GM19023 (cell line): Measurements from ENCODE around the gene KLF16.

Experiments used
- ATAC-seq: cut with Tn5 transposase; IDR thresholded peaks from one replicate; pipeline ENCODE4 v1.9.1; 2021; ENCODE audit warnings: mild to moderate bottlenecking, moderate library complexity; ENCODE audit not compliant: unreplicated experiment

Gene KLF16

DNA sequence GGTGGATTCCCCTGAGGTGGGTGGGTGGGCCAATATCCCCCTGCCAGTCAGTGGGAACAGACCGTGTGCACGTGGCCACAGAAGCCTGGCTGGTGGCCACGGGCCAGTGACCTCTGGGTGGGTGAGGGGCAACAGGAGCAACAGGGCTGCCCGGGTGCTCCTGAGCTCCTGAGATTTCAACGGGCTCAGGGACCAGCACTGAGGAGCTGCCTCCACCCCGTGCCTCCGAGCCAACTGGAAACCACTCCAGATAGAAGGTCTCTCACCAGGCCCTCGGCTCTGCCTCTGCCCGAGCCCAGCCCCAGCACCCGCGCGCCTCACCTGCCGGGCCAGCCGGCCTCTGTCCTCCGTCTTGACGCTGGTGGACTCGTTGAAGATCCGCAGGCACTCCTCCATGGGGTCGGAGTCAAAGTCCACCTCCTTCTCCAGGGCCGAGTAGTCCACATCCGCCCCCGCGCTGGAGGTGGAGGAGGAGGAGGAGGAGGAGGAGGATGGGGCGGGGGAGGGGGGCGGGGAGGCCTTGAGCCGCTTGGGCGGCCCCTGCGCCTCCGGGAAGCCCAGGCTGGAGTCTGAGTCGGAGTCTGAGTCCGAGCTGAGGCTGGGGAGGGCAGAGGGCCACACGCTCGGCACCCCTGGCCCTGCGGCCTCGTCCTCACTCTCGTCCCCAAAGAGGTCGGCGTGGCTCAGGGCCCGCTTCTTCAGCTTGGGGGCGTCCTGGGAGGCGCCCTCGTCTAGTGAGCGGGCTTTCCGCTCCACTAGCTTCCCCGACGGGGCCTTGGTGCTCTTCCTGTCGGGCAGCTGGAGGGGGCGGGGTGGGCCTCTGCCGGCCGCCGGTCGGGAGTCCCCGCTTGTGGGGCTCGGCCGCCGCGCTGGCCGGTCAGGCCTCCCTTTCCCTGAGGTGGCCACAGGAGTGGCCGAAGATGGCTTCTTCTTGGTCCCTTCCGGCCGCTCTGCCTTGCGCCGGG lies 36.5 kb downstream of the KLF16 start:
- no peak for ATAC-seq

DNA sequence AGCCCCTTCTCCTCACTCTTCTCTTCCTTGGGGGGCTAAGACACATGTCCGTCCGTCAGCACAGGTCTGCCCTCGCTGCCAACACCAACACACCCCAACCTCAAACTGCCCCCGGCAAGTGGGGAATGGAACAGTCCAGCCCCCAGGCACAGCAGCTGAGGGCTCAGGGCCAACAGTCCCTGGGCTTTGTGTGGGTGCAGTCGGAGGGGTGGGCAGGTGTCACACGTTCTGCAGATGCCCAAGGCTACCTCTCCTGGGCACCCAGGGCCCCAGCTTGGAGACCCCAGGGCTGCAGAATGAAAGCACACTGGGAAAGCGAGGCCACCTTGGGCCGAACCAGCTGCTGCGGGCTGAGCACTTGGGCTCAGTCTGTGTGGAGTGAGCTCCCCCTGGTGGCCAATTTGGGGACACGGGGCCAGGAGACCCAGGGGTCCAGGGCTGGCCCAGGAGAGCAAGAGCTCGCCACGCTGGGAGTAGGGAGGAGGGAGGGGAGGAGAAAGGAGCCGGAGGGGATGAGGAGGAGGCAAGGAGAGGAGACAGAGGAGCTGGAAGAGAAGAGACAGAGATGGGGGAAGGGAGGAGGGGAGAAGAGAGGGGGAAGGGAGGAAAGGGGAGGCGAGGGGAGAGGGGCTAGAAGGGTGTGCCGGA lies 37.3 kb downstream of the KLF16 start:
- no peak for ATAC-seq

- no peak for ATAC-seq
Measured at GRCh38 chr19:1824252-1824622, 39.1 kb downstream of the KLF16 start.

DNA sequence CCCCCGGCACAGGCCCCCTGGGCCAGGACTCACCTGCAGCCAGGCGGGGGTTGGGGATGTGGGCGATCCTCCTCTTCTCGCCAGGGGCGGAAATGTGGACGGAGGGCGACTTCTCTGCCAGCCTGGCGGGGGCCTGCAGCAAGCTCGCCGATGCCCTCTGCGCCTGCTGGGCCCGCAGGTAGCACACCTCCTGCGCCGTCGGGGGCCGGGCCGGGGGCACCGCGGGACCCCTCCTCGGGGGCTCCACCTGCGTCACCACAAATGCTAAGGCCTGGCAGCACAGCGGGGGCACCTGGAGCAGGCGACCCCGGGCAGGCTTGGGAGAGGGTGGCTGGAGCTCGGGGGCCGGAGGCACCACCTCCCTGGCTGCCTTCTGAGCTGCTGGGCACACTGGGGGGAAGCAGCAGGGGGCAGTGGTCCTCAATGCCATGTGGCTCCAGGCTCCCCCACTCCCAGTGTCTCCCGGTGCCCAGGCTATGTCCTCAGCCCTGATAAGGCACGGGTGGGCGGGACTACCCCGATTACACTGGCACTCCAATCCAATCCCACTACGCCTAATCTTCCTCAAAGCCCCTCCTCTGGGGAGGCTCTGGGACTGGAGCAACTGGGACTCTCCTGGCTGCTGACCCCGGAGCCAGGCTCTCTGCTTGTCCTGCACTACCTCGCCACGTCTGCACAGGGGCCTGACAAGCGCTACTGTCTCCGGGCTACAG lies 39.7 kb downstream of the KLF16 start:
- ATAC-seq = no peak

DNA sequence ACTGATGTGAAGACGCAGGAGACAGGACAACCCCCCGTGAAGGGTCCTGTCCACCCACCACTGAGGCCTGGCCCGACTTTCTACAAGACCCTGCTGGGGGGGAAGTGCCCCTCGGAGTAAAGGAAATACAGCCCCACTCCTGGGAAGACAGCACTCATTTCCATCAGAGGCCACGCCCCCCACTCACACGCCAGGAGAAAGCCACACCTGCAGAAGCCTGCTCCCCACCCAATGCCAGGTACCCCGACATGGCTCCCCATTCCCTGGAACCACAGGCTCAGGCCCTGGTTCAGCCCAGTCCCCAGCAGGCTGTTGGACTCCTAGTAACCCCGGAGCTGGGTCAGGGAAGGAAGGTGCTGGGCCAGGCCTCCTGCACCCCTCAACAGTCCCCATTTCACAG lies 40.4 kb downstream of the KLF16 start:
- ATAC-seq = no peak

- no peak for ATAC-seq
Measured at GRCh38 chr19:1822210-1822609, 41.2 kb downstream of the KLF16 start.

DNA sequence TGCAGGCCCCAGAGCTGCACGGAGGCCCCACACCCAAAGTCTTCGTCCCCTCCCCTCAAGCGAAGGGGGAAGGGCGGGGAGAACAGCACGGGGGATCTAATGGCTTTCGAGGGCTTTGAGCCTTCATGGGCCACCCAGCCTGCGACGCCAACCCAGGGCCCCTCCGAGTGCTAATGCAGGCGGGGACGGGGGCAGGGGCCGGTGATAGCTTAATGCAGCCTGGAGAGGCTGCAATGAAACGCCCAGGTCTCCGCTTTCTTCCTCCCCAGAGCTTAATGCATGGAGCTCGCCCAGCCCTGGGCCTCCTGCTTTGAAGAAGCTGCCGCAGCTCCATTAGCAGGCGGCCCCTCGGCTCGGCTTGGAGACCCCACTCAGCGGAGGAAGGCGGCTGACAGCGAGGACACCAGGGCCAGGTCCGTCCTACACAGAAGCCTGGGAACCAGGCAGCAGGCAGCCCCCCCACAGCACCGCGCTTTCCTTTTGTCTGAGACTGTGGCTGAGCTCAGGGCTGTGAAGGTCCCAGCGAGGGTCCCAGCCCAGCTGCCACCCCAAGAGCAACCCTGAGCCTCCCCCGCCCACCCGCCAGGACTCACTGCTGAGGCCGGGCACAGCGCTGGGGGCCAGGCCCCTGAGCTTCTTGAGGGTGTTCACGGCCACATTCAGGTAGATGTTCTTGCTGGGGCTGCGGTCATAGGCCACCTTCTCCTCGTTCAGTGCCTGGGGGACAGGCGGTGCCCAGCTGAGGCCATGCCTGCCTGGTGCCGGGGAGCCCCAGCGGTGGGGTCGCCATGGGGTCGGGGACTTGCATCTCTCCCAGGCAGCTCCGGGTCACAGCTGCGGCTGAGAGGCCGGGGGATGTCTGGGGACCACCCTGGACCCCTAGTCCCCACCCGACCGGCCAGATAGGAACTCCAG lies 43.8 kb downstream of the KLF16 start:
- no peak for ATAC-seq

DNA sequence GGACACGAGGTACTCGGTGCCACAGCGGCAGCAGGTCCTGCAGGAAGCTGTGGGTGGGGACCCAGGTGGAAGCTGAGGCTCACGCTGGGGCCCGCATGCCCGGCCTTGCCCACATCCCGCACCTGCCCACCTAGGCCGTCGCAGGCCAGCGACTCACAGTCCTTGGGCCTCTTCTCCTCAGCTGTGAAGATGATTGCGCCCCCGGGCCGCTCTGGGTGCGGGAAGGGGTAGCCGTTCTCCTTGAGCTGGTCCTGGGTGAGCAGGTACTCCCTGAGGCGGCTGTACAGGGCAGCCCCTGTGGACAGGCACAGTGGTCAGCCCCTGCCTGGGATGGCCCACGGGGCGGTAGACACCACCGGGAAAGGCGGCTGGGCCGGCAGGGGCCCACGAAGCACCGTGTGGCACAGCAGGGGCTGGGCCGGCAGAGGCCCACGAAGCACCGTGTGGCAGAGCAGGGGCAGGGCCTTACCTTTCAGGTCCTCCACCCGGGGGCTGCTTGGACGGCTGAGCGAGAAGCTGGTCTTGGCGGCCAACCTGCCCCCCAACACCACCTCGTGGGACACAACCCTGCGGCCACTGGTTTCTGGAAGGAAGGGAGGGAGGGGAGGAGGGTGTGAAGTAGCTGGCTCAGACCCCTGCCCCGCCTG lies 44.7 kb downstream of the KLF16 start:
- no peak for ATAC-seq

DNA sequence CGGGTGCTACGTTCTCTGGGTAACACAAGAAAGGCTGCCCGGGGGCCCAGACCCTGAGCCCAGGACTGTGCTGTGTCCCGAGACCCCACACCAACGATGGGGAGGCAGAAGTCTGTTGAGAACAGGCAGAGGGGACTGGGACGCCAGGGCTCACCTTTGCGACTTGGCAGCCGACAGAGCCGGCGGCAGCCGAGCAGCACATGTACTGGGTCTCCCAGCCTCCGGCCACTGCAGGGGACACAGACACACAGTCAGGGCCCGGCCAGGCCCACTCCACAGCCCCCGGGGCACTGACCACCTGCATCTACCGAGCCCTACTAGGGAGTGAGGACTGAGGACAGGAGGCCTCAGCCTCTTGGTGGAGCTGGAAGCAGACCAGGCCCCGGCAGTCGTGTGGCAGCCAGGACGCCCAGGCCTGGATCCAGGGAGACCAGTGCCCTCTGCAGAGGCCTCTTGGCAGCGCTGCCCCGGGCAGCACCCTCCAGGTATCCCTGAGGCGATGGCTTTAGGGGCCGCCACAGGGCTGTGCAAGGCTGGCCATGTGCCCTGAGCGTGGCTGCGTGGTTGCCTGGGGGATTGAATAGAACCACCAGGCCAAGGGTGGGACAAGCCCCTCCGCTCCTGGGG lies 45.7 kb downstream of the KLF16 start:
- ATAC-seq = no peak

GRCh38 chr19:1816530-1817298 lies 46.7 kb downstream of the KLF16 start:
- ATAC-seq = no peak

DNA sequence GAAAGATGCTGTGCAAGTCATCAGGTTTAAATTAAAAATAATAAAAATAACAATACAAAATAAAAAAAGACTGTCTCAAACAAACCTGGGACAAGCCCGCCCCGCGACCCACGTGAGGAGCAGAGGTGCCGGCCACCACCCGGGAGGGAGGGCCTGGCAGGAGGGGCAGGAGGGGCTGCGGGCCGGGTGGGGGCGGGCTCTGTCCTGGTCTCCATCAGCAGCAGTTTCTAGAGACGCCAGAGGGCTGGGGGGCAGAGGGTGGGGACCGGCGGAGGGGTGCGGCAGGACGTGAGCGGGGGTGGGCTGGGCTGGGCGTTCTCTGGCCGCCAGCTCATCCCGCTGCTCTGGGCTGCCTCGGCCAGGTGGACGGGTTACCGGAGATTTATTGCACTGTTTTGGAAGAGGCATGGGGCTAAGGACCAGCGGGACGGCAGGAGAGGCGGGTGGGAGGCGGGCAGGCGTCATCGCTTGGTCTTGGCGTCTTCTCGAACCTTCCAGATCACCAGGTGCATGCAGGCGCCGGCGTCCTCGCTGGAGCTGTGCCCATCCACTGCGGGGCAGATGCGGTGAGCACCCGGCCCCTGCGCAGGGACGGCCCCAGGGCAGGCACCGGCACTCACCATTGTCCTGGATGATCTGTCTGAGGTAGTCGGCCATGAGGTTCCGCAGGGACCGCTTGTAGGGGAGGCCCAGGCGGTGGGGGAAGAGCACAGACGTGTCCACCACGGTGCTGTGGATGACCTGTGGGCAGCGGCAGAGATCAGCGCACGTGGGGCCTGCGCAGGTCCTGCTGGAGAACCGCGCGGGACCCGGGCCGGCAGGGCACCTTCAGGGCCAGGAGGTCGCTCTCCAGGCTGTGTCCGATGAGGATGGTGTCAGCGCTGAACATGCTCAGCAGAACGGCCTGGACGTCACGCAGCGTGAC lies 47.5 kb downstream of the KLF16 start:
- ATAC-seq = no peak

GRCh38 chr19:1814833-1815604 lies 48.4 kb downstream of the KLF16 start:
- no peak for ATAC-seq

DNA sequence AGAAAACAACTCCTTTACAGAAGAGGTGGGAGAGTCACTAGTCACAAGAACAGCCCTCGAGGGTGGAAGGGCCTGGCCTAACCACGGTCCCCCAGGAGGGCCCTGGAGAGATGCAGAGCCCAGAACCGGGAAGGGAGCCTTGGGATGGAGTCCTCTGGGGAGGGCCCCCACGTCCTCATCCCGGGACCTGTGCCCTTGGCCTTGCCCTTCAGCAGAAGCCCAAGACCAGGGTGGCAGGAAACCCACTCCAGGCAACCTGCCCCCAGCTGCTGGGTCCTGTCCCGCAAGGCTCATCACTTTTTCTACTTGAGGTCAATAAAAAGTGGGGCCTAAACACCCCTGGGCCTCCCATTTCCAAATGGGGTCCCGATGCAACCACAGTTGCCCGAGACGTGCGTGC lies 49.0 kb downstream of the KLF16 start:
- ATAC-seq = no peak

DNA sequence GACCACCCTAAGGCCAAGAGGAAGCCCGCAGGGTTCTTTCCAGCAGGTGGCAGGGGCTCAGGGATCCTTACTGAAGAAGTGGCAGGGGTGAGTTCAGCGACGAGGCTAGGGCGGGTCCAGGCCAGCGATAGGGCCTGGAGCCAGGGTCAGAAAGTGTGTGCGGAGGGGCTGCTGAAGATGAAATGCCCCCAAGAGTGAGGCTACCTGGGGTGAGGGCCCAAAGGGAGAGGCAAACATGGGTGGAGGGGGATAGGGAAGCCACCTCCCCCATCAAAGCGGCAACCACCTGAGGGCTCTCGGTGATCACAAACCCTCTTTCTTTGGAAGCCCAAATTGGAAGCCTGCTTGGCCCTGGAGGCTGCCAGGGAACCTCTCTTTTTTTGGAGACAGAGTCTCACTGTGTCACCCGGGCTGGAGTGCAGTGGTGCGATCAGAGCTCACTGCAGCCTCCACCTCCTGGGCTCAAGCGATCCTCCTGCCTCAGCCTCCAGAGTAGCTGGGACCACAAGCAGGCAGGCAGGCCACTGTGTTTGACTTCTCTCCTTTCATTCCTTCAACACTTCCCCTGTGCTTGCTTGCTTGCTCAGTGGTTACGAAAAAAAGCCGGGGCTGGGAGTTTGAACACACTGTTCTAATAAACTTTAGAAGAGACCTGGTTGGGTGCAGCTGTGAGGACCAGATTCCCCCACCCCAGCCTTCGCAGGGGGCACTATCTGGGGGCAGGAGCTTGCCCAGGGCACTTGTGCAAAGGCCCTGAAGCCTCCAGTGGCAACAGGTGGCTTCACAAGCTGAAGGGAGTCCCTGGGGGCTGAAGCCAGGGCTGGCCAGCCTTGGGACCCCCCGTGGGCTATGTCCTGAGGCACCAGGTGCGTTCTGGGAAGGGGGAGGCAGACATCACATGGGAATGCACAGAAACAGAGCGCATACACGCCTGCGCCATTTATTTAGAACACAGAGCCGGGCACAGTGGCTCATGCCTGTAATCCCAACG lies 49.9 kb downstream of the KLF16 start:
- no peak for ATAC-seq

GRCh38 chr19:1812426-1813191 lies 50.8 kb downstream of the KLF16 start:
- ATAC-seq = peak; percentile 81
